Glutamatergic neuron (in vitro differentiated cells): ENCODE data around the gene KIF5A. TPM values are rescaled to one million over a fixed set of nuclear protein-coding genes. Genes with fewer than 3 reads are reported as not detected.

ENCODE experiments used
- DNase-seq: peaks from one replicate; pipeline ENCODE4 v3.0.0; 2022
- H3K27ac Mint-ChIP-seq: one replicate; pipeline ENCODE4 v1.8.0; 2020; ENCODE audit warnings: mild to moderate bottlenecking, mixed read lengths, inconsistent platforms; ENCODE audit not compliant: unreplicated experiment
- H3K27me3 Mint-ChIP-seq: one replicate; pipeline ENCODE4 v1.8.0; 2020; ENCODE audit warnings: mild to moderate bottlenecking, moderate library complexity, mixed read lengths, inconsistent platforms; ENCODE audit not compliant: unreplicated experiment
- H3K36me3 Mint-ChIP-seq: one replicate; pipeline ENCODE4 v1.8.0; 2020; ENCODE audit warnings: mild to moderate bottlenecking, mixed read lengths, inconsistent platforms; ENCODE audit not compliant: unreplicated experiment
- H3K4me1 Mint-ChIP-seq: one replicate; pipeline ENCODE4 v1.8.0; 2020; ENCODE audit warnings: mild to moderate bottlenecking, low read depth, mixed read lengths, inconsistent platforms; ENCODE audit not compliant: unreplicated experiment
- H3K4me3 Mint-ChIP-seq: one replicate; pipeline ENCODE4 v1.8.0; 2020; ENCODE audit warnings: mild to moderate bottlenecking, mixed read lengths, inconsistent platforms; ENCODE audit not compliant: unreplicated experiment
- H3K9me3 Mint-ChIP-seq: one replicate; pipeline ENCODE4 v1.8.0; 2020; ENCODE audit warnings: mild to moderate bottlenecking, moderate library complexity, mixed read lengths, inconsistent platforms; ENCODE audit not compliant: unreplicated experiment
- total RNA-seq: library from RNA; stranded (reverse); fragmentation: NEBNext Ultra II Directional; extraction: Animal tissue kit (Norgen Biotek cat#: 25700); gene quantifications from one replicate; pipeline ENCODE4 v1.2.1, GENCODE V29; 2021; ENCODE audit not compliant: unreplicated experiment
- TF ChIP-seq, protein P1 (sequence below): fragments of 200-600 bp; sonication (generic); IDR thresholded peaks from one replicate; pipeline ENCODE4 v1.5.0; 2021; ENCODE audit not compliant: partially characterized antibody, unreplicated experiment

KIF5A gene
- total RNA-seq, 1 donor from 2014 or later: 314 TPM

DNA sequence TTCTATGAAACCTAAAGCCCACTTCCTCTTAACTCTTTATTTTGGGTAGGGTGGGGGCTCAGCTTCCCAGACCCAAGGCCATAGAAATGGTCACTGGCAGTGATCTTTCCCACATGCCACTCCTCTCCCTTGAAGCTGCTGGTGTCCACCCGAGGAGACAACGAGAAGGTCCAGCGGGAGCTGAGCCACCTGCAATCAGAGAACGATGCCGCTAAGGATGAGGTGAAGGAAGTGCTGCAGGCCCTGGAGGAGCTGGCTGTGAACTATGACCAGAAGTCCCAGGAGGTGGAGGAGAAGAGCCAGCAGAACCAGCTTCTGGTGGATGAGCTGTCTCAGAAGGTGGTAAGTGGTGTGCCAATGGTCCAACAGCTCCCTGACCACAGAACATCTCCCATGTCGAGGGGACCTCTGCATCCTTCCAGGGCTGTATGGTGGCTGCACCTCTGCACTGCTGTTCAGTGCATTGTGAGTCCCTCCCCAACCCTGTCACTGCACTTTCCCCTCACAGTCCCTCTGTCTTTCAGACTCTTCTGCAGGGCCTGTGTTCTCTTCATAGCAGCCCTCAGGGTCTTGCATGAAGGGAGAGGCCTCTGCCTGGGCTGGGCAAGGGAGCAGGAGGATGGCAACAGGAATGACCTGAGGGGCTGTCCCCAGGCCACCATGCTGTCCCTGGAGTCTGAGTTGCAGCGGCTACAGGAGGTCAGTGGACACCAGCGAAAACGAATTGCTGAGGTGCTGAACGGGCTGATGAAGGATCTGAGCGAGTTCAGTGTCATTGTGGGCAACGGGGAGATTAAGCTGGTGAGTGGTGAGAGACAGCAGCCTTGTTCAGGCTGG, 22.3 kb downstream of the KIF5A start:
- no peak for DNase-seq
- TF ChIP-seq, protein P1, sequence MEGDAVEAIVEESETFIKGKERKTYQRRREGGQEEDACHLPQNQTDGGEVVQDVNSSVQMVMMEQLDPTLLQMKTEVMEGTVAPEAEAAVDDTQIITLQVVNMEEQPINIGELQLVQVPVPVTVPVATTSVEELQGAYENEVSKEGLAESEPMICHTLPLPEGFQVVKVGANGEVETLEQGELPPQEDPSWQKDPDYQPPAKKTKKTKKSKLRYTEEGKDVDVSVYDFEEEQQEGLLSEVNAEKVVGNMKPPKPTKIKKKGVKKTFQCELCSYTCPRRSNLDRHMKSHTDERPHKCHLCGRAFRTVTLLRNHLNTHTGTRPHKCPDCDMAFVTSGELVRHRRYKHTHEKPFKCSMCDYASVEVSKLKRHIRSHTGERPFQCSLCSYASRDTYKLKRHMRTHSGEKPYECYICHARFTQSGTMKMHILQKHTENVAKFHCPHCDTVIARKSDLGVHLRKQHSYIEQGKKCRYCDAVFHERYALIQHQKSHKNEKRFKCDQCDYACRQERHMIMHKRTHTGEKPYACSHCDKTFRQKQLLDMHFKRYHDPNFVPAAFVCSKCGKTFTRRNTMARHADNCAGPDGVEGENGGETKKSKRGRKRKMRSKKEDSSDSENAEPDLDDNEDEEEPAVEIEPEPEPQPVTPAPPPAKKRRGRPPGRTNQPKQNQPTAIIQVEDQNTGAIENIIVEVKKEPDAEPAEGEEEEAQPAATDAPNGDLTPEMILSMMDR: no peak
- Mint-ChIP-seq H3K4me1 (no peaks in the 10 kb centered on the region), H3K36me3 (peaks cover 18% of the 10 kb centered on the region), H3K9me3 (peaks cover 7% of the 10 kb centered on the region), H3K4me3 (no peak overlapping the region), H3K27me3 (peaks cover 6% of the 10 kb centered on the region), H3K27ac (no peak overlapping the region)

DNA sequence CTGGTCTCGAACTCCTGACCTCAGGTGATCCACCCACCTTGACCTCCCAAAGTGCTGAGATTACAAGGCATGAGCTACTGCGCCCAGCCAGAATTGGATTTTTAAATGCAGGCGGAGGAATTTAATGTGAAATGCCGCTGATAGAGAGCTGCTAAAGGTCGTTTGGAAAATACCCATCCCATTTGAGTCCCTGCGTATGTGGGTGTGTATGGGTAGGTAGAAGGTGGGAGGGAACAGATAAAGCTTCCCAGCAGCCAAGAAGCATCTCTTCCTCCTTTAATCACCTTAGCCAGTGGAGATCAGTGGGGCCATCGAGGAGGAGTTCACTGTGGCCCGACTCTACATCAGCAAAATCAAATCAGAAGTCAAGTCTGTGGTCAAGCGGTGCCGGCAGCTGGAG, 25.0 kb downstream of the KIF5A start:
- Mint-ChIP-seq H3K4me1 (no peaks in the 10 kb centered on the region), H3K36me3 (peaks cover 16% of the 10 kb centered on the region), H3K27me3 (peaks cover 10% of the 10 kb centered on the region), H3K9me3 (peaks cover 8% of the 10 kb centered on the region), H3K27ac (no peak overlapping the region), H3K4me3 (no peak overlapping the region)
- TF ChIP-seq, protein P1: no peak
- DNase-seq: no peak

DNA sequence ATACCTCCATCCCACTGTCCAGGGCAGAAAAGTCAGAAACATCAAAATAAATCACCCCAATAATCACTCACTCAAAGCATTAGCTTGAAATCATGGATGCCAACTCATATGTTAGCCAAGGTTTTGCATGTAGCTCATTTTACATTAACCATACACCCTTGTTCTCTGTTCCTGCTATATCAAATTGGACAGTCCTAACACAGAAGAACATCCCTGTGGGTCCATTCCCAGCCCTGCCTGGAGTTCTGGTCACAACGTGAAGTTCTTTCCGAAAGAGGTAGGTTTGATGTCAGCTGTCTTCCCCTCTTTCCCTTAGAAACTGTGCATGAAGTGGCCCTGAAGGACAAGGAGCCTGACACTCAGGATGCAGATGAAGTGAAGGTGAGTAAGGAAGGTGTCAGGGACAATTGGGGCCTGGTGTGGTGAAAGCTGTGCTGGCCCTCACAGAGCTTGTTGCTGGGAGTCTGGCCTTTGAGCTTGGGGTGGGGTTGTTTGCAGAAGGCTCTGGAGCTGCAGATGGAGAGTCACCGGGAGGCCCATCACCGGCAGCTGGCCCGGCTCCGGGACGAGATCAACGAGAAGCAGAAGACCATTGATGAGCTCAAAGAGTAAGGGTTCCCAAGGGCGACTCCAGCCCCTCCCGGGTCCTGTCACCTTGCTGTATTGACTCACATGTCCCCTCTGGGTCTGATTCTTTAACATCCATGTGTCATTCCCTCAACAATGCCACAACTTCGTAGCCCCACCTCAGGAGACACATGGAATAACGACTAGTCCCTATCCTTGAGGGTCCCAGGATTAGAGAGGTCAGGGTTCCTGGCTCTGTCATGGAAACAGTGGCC, 26.1 kb downstream of the KIF5A start:
- TF ChIP-seq, protein P1: no peak
- peaks cover 8% of the 10 kb centered on the region for H3K9me3 Mint-ChIP-seq
- no peak overlapping the region for H3K4me3 Mint-ChIP-seq
- H3K27me3 Mint-ChIP-seq: peaks cover 10% of the 10 kb centered on the region
- H3K27ac Mint-ChIP-seq: peak overlapping the region; percentile 31
- no peaks in the 10 kb centered on the region for H3K4me1 Mint-ChIP-seq
- H3K36me3 Mint-ChIP-seq: peaks cover 15% of the 10 kb centered on the region
- no peak for DNase-seq

DNA sequence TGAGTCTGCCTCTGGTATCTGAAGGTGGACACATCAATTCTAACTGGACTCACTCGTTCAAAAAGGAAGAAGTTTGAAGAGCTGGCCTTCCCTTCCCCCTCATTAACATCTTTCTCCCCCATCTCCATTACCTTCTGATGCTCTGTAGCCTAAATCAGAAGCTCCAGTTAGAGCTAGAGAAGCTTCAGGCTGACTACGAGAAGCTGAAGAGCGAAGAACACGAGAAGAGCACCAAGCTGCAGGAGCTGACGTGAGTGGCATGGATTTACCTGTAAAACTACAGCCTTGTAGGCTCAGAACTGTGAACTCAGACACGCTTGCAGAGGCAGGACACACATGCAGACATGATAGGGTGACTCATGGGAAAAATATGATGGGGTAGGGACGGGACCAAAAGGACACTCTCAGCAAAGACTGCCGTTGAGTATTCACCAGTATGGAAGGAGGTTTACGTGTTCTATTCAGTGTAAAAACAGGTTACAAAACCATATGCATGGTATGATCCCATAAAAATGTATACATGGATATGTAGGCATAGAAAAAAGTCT, 26.8 kb downstream of the KIF5A start:
- H3K27ac Mint-ChIP-seq: no peak overlapping the region
- peaks cover 8% of the 10 kb centered on the region for H3K9me3 Mint-ChIP-seq
- no peaks in the 10 kb centered on the region for H3K4me1 Mint-ChIP-seq
- peaks cover 13% of the 10 kb centered on the region for H3K36me3 Mint-ChIP-seq
- no peak for DNase-seq
- no peak overlapping the region for H3K4me3 Mint-ChIP-seq
- TF ChIP-seq, protein P1: no peak
- peaks cover 13% of the 10 kb centered on the region for H3K27me3 Mint-ChIP-seq
